NCI-H345 treated with DMSO at 0.1 percent for 48 hours (cell line): ENCODE measurements around the gene APBA1.
"Not testable (repeated sequence)": the region's sequence is repeated elsewhere in the genome, so short reads cannot be mapped to it uniquely, and the experiment has no call there.

Experiments used
- DNase-seq: peaks from one replicate; lab custom pipeline; 2025; ENCODE audit not compliant: unreplicated experiment; lab: John Stamatoyannopoulos, UW

The APBA1 gene

DNA sequence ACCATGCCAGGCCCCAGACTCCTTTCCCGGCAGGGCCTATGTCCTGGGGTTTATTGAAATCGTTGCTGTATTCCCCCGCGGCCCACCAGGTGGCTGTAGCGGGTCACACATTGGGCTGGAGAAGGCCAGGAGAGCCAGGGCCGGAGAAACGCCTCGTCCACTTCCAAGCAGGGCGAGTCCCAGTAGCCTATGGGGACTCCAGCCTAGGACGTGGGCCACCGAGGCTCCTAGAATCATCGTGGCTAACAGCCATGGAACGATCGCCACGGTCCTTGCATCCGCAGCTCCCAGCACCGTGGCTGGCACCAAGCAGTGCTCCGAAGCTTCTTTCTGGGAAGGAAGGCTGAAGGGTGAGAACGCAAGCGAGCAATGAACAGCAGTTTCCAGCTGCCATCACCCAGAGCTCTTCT, 259.4 kb downstream of the APBA1 start:
- DNase-seq = no peak

DNA sequence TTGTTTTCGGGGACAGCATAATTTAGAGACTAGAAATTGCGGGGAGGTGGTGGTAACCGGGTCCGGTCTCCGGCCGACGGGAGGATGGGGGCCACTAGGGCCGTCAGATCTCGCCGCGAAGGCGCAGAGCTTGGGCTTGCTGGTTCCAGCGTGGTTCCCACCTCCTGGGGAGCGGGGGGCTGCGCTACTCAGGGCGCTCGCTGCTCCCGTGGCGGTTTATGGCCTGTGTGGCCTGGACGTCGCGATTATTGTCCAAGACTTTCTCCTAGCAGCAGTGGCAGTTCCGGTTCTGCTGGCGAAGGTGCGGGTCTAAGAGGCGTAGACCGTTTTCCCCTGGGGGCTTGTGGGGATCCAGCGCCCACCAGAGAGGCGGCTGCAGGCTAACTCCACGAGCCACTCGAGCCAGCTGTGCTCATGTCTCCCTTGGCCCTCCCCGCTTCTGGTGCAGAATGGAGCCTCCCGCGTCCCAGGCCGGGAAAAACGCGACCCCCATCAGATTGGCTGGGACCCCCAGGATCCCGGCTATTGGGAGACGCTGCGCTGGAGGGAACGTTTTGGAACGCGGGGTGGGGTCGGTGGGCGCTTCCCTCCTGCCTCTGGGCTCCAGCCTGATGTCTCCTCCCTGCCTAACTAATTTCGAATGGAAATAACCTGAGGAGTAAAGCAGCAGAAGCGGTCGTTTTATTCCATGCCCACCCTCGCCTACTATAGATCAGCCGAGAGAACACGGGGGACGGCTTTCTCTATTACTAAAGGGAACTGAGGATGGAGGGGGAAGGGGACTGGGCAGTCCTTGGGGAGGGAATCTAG, 260.0 kb downstream of the APBA1 start:
- DNase-seq = no peak

GRCh38 chr9:69411246-69411645, 260.9 kb downstream of the APBA1 start:
- no peak for DNase-seq

GRCh38 chr9:69409936-69410335, 262.2 kb downstream of the APBA1 start:
- not testable (repeated sequence) for DNase-seq

- DNase-seq = no peak
Observed at GRCh38 chr9:69400470-69400869, 271.7 kb downstream of the APBA1 start.

GRCh38 chr9:69397384-69398214, 274.6 kb downstream of the APBA1 start:
- no peak for DNase-seq

DNA sequence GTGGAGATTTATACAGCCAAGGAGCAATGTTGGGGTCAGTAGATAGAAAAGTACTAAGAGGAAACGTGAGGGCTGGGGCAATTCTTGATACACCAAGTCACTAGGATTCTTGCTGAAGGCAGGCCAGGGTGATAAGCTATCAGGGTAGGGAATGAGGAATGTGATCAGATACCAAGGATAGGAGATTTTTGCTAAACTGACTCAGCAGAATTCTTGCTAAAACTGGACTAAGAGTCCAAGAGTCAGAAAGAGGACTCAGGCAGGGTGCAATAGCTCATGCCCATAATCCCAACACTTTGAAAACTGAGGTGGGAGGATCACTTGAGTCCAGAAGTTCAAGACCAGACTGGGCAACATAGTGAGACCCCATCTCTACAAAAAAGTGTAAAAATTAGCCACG, 275.4 kb downstream of the APBA1 start:
- DNase-seq = no peak

DNA sequence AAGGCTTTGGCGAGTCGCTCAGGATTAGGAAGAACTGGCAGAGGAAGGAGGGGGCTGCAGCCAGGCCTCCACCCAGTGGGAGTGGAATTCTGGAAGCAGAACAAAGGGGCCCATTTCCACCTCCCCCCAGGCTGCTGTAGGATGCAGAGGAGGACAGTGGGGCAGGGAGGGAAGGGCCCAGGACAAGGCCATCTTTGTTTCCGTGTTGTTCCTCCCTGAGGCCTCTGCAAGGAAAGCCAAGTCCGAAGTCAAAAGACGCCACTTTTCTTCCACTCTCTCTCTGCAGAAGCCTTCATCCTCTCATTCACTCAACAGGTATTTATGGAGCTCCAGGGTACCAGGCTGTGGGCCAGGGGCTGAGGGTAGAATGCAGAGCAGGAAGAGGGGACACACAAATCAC, 276.5 kb downstream of the APBA1 start:
- DNase-seq = no peak

- no peak for DNase-seq
Observed at GRCh38 chr9:69393425-69393824, 278.7 kb downstream of the APBA1 start.

- no peak for DNase-seq
Observed at GRCh38 chr9:69392826-69393225, 279.3 kb downstream of the APBA1 start.

DNA sequence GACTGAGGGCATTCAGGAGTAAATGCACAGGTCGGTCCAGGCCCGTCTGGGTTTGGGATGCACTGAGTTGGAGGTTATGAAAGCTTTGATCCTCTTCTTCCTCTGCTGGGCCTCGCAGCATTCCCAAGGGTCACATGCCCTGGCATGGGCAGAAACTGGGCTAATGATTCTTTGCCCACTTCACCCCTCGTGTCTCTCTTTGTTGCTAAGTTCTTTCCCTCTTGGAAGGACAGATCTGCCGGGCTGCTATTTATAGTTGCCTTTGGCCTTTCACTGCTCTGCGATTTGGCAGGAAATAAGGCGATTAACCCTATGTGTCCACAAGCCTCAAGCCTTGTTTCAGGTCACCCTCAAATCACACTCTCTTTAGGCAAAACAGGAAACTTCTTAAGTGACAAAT, 280.2 kb downstream of the APBA1 start:
- no peak for DNase-seq

DNA sequence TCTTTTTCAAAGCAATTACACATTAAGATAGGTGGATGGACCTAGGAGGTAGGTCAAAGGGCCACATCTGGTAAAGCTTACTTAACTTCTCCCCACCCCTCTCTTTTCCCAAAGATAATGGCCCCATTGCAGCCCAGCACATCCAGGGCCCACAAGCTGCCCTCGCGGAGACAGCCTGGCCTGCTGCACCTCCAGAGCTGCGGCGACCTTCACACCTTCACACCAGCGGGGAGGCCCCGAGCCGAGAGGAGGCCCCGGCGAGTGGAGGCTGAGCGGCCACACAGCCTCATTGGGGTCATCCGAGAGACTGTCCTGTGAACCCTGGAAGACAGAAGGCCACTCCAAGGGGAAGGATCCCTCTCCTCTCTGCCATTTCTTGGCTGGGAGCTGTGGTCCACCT, 280.7 kb downstream of the APBA1 start:
- DNase-seq = no peak

GRCh38 chr9:69389437-69389995, 282.7 kb downstream of the APBA1 start:
- DNase-seq = no peak

DNA sequence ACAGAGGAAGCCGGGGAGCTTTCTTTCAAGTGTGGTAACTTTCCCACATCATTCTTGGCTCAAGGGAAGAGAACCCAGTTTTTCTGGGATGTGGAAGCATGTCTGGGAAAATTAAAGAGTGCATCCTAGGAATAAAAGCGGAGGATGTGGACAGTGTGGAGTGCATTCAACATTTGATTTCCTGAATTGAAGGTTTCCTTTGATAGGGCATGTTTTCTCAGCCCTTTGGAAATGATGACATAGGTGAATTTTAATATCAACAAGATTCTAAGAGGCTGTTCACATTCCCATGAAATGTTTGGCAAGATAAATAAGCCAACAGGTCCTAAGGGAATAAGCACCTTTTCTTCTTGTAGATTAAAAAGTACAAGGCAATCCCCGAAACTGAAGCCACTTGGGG, 283.6 kb downstream of the APBA1 start:
- no peak for DNase-seq

- DNase-seq = no peak
Observed at GRCh38 chr9:69386651-69387050, 285.5 kb downstream of the APBA1 start.

DNA sequence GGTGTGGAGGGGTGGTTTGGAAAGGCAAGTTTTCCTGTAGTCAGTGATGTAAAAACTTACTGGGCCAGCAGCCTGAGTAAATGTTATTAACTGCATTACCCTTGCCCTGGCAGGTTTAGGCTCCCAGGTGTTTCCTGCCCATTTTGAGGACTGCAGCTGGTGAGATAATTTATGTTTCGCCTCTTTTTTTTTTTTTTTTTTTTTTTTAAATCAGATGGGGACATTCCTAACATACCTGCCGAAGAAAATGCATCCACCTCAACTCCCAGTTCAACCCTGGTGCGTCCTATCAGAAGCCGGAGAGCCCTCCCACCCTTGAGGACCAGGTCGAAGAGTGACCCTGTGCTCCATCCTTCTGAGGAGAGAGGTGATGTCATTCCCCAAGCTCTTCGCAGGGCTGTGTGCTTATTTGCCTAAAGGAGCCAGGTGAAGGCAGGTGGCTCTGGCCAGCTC, 286.6 kb downstream of the APBA1 start:
- DNase-seq = no peak

DNA sequence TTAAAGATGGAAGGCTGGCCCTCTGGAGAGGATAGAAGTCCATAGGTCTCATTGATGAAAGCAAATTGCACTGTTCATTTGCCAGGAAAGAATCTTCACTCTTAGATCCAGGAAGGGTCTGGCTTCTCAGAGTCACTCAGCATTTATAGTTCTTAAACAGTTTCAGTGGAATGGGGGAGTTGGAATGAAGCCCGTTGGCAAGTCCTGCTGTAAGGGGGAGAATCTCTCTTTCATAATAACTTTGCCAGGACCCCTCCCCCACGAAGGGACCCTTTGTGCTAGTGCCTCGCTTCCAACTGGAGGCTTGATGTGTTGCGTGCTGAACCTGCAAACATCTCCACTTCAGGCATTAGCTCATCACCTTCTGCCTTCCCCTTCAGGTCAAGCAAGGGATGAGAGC, 290.0 kb downstream of the APBA1 start:
- DNase-seq = no peak

- no peak for DNase-seq
Observed at GRCh38 chr9:69380811-69381210, 291.4 kb downstream of the APBA1 start.

DNA sequence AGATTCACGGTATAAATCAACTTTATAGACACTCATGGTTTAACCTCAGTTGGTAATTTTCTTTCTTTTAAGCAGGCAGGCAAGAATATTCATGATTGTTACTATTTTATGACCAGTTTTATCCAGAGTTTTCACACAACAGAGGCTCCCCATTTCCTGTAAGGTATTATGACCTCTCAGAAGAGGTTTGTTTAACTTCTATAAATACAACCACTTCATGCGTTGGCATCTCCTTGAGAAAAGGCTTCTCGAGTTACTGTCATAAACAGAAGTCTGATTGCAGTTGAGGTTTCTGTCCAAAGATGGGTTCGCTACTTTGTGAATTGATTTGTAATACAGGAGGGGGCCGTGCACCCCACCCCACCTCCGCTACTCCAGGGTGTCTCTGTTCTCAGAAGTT, 291.9 kb downstream of the APBA1 start:
- no peak for DNase-seq

DNA sequence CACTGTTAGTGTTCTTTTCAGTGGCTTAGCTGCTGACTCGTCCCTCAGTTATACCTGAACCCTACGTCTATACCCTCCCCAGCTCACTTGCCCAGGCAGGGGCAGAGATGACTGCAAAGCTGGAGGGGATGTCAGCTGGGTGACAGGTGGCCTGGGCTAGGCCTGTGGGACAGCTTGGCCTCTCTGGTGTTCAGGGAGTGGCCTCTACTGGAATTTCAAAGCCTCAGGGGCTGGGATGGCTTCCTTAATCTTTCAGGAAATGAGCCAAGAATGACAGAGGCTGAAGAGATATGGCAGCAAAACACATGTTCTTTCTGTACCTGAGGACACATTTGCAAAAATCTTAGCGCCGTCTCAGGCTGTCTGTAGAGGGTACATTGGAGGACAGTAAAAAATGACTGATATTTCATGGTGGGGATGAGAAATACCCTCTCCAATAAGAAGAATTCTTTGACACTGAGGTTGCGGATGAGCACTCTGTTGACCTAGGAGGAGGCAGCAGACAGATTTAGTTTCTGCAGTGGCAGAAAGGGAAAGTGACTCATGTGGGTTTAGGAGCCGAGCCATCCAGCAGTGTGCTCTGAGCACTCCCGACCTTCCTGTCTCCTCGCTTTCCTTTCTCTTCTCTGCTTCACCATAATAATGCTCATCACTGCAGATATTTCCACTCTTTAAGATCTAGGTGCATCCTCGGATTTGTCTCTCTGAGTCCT, 292.7 kb downstream of the APBA1 start:
- DNase-seq = no peak

GRCh38 chr9:69377981-69378380, 294.2 kb downstream of the APBA1 start:
- DNase-seq = no peak
